GM04503 (cell line): ENCODE measurements around the gene SMCO2.
A peak's percentile ranks its signal among the peaks of the same experiment; 100 is the strongest.
"Not testable (repeated sequence)": the region's sequence is repeated elsewhere in the genome, so short reads cannot be mapped to it uniquely, and the experiment has no call there.

ENCODE experiments used
- DNase-seq: peaks from one replicate; pipeline ENCODE4 v3.0.0-alpha.2; 2012; ENCODE audit warnings: low read depth

The SMCO2 gene

DNA sequence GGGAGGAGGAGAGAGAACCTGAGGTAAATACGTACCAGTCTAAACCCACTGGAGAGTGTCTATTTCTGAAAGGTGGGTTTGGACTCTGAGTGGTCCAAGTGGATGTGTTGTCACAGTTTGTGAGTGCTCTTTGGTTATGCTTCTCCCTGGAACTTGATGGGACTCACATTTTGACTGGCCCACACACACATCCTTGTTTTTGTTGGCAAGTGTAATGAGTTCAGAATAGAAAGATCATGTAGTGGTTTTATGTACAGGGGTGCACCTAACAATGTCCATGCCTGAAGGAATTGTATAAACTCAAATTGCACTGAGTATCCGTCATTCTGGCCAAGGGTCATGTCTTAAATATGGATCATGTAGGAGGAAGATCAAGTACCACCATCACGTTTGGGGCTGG is 82.3 kb downstream of the SMCO2 start:
- no peak for DNase-seq

DNA sequence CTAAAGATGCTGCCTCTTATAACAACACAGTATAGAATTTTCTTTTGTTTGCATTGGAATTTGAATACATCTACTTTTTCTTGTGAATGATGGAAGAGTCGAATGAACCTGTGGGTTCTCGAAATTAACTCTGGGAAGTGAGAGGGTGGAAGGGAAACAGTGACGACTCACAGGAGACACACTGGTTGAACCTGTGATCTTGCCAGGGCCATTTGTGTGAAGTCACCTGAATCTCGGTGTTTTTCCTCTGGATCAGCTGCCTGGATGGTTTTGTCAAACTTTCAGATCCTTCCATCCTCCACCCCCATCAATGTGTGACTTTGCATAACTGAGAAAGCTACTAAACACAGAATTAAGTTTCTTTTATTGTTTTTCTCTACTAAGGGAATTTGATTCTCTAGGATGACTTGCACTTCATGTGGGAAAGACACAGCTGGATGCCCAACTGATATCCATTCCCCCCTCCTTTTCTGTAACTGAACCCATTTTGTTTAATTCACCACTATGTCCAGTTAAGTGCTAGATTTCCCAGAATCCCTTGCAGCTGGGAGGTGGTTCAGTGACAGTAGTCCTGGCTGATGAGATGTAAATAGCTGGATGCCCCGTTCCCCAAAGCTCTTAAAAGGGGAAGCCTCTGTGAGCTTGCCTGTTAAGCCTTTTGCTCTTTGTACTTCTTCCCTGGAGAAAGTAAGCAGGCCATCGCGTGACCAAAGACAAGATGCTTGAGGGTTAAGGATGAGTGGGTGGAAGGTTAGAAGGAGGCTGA is 83.8 kb downstream of the SMCO2 start:
- DNase-seq: no peak

DNA sequence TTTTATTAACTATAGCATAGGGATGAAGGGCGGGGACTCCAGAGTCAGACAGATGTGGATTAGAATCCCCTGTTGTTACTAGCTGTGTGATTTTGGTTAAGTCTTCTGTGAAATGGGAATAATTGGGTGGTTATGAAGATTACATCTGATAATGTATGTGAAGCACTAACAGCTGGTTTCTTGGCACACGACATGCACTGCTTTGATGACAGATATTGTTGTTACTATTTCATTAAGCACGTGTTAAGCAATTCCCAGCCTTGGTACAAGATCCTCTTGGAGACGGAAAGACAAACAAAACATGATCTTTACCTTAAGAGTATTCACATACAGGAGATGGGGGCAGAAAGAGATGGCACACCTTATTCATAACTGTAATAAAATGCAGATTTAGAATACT is 85.4 kb downstream of the SMCO2 start:
- no peak for DNase-seq

DNA sequence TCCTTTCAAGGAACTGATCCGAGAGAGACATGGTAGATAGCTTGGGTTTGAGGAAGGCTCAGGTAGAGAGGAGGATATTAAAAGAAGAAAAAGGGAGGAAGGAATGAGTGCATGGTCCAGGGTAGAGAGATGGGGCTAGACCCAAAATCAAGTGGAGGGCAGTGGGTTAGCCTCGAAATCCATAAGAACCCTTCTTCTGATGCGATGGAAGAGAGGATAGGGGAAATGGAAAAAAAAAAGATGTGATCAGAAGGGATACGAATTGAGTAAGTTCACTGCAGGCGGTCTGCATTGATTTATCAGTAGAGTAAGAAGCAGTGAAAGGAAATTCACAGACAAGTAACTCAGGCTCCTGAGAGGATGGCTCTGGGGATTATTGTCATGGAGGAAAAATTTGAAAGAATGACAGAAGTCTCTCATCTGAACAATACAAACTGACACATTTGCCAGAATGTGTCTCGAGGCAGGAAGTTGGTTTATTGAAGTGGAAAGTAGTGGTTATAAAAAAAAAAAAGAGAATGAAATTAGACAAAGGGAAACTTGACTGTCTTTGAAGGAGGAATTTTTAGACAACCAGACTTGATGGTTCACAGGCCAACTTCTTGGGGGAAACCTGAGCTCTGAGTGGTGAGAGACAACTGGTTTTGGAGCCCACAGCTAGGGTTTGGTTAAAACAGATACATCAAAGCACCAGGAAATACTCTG is 87.7 kb downstream of the SMCO2 start:
- no peak for DNase-seq

DNA sequence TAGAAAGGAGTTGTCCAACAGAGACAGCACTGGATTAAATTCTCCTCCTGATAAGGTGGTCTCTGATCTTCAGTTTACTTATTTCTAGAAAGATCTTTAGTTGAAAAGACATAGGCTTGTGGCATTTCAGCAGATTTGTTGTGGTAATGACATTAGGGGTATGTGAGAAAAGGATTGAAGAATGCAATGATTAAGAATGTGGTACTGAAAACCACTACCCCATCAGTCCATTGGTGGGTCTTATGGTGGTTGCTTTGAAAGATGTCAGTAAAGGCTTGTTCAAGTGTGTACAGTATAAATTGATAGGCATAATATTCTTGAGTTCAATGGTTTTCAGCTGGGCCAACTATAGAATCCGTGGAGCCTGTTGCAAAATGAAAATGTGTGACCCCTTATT is 88.2 kb downstream of the SMCO2 start:
- DNase-seq: no peak

DNA sequence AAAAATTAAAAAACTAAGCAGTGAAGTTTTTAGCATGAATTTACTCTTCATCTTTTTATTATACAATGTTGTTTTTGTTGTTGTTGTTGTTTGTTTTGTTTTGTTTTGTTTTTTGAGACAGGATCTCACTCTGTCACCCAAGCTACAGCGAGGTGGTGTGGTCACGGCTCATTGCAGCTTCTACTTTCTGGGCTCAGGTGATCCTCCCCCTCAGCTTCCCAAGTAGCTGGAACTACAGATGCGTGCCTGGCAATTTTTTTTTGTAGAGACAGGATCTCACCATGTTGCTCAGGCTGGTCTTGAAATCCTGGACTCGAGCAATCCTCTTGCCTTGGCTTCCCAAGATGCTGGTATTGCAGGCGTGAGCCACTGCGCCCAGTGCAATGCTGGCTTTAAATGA is 88.8 kb downstream of the SMCO2 start:
- no peak for DNase-seq

DNA sequence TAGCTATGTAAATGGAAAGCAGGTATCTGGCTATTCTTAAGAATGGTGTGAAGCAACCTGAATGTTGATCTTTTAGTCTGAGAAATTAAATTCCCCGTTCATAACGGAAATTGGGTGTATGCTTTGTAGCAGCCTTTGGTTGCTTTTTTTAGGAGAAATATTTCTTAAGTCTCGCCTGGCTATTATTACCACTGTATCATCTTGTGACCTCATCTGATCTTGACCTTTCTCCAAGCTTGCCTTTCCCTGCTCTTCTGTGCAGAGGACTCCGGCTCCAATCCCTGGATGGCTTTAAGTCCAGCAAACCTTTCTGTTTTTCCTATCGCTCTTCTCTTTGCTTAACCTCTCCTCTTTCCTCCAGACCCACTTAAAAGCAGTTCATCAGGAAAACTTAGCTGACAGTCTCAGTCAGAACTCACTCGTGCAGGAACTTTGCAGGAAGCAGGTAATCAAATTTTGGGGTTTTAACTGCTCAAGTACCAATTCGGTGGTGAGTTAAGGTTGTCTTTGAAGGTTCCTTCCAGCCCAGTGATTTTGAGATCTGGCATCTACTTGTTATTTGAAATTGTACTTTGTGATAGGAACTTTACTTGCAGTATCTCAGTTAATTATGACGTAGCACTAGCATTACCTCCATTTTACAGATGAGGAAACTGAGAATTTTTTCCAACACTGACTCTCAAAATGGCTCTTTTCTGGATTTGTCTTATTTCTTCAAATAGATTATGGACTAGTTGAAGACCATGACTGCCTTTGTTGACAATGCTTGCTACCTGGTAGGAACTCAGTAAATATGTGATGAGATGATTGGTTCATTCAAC is 91.5 kb downstream of the SMCO2 start:
- no peak for DNase-seq

DNA sequence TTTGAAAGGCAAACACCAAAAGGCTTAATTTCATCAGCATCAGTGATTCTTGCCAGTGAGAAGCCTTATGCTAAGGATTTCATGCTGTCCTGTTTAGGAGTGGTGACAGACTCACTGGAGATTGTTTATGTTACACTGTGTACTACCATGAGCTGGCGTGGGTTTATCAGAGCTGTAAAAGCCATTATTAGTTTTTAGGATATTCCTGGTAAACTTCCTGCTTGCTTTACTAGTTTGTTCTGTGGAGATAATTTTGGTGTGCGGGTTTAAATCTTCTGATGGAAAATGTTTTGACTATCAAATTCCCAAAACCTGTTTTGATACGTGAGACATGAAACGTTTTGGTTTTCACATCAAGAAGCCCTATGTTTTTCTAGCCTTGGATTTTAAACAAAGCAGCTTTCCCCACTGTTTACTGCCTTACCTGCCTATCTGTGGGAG is 92.7 kb downstream of the SMCO2 start:
- no peak for DNase-seq

DNA sequence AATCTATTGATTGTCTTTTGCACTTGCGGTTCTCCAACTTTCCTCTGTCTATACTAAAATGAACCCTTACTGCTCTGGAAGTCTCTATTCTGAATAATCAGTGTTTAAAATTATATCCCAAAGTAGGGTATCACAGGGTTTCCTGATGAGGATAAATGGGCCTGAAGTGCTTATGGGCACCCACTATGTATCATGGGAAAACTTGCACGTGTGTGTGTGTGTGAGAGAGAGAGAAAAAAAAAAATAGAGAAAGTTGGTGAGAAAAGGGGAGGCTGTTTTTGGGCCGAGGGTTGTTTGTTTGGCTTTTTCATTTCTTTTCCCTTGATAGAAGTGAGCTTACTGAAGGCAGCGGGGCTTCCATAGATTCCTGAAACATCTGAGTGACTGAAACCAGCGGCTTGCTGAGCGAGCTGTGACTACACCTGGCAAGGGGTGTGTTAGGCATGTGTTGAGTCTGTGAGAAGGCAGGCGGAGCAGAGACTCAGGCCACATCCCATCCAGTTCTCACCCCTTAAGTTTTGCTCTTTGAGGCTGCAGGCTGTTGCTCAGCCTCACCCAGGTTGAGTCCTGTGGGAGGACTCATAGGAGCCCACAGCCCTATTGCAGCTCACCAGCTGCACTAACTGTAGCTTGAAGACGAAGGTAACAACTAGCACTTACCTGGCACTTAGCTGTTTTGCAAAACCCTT is 94.6 kb downstream of the SMCO2 start:
- no peak for DNase-seq

DNA sequence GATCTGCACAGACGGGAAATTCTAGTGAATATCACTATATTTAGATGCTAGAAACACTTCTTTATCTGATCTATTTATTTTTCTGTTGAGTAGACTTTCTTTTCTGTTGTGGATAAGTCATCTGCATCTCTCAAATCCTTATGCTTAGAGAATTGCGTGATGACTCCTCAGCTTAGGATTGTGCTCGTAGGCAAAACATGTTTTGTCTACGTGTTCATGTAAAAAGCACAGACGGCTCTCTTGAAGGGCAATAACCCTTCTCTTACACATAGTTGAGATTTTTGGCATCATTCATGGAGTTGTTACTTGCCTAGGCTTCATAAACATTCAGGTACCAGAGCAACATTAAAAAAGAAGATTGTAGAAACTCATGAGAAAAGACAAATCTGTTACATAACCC is 96.1 kb downstream of the SMCO2 start:
- peak; percentile 94 for DNase-seq

DNA sequence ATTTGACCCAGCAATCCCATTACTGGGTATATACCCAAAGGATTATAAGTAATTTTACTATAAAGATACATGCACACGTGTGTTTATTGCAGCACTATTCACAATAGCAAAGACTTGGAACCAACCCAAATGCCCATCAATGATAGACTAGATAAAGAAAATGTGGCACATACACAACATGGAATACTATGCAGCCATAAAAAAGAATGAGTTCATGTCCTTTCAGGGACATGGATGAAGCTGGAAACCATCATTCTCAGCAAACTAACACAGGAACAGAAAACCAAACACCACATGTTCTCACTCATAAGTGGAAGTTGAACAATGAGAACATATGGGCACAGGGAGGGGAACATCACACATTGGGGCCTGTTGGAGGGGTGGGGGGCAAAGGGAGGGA is 98.3 kb downstream of the SMCO2 start:
- not testable (repeated sequence) for DNase-seq

DNA sequence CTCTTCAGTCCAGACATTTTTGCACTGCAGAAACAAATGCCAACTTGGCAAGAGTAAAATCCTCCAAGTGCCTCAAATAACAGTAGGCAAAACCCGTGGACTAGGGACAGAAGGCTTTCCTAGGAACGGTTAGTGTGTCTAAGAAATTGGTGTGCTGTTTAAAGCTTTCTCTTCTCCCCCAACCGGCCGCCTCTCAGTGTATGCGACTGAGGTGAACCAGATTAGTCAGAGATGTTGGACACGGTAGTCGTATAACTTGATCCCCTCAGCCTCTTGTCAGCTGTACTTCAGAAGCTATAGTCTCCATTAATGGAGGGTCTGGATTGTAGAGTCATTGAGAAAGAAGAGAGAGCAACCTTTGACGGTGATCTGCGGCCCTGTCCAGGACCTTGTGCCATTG is 99.1 kb downstream of the SMCO2 start:
- no peak for DNase-seq

DNA sequence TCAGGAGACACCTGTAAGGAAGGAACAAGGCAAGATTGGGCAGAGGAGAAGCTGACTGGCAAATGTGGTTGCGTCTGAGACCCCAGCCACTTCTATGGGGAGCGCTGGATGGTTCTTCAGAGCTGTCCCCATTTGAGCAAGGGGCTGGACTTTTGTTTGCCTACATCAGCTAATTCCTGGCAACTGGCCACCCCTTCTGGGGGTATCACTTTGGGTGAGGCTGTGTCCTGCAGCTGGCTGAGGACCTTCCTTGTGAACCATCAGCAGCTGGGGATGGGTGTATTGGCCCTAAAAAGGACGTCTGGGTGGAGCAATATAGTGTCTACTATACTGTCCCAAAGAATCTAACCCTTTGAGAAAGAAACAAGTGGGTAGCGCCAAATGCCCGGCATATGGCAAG is 101.1 kb downstream of the SMCO2 start:
- no peak for DNase-seq

DNA sequence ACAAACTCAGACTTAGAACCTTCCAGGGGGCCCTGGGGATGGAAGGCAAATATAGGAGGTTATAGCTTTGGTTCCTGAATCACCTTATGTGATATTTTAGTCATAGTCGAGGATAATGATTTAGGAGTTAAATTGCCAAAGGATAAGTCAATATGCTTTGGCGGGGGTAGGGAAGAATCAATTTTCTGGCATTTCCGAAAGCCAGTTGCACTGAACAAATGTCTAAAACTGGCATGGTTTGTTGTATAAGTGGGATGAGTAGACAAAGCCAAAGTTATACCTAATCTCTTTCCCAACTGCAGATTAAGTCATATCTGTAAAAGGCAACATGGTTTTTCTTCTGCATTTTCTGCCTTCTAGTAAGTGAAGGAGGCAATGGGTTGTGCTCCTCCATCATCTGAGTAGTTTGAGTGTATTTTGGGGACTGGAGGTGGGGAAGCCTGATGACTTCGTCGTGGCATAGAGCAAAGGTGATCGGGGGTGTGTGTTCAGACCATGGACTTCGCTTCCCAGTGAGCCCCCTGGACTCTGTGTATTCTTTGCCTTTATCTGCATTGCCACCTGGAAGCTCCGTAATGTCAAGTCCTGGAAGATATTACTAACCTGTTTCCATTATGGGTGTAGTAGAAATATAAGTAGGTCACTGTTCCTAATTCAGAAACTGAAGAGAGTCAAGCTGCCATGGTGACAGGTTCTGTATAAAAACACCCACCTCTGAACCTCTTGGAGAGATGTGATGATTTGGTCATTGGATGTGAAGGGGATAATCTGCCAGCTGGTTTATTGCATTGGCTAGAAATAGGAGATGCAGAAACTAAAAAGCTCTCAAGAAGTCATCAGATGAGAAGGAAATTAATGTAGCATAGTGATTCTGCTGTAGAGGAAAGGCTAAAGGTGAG is 102.0 kb downstream of the SMCO2 start:
- no peak for DNase-seq

DNA sequence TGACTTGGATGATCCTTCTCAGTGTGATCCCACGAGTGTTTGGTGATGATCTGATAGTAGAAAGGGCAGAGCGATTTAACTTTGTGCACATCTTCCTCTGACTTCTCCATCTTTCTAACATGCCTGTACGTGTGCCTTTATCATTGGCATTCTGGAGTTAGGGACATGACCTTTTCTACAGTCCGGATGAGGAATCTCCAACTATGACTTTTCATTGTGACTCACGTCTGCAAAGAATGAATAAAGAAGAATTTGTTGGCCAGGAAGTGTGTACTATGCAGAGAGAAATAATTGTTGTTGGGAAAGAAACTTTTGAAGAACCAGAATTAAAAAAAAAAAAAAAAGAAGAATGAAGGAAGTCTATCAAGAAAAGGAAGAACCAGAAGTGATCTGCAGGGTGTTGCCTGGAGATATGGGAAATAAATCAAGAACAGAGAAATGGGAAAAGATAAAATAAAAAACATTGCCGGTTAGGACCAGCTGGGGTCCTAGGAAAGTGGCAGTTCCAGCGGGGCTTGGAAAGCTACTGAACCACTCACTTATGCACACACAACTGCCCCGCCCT is 102.8 kb downstream of the SMCO2 start:
- DNase-seq: peak; percentile 89

DNA sequence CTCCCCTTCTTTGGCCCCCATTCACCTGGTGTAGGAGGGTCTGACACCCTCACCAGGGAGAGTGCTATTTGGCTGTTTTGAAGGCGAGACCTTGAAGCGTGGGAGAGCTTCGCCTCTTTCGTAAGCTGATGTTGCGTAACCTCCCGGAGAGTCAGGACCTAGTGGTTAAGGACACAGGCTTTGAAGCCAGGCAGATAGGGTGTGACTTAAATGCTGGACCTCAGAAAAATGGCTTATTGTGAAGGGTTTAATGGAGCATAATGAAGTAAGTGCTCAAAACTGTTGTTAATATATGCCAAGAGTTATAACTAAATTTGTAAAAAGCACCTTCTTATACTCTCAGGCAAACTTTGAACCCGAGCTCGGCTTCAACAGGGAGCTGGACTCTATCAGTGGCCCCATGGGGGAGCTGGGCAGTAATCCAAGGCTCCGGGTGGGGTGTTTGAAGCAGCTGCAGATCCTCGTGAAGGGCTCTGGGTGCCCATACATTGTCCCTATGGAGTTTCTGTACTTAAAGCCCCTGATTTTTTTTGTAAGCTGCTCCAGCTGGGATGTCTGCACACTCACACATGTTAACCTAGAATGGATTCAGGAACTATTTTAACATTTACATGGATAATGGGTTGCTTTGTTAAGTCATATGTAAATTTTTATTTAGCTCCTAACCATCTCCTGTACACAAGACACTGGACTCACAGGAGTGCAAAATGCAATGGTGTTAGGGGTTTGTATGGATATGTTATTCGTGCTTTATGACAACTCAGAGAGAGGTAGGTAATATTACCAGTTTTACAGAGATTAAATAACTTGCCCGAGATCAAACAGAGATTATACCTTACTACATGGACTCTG is 103.5 kb downstream of the SMCO2 start:
- DNase-seq: peak; percentile 93

DNA sequence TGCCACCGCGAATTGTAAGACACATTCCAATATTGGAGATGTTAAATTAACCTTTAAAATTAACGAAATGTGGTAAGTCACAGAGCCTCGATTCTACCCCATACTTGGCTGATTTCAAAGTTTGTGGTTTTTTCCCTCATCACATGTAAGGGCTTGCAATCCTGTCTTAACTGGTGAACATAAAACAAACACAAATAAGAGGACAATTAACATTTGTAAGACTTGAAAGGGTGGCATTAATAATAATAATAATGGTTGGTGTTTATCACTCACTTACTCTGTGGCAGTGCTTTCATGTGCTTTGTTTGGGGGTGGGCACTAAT is 104.1 kb downstream of the SMCO2 start:
- DNase-seq: no peak

DNA sequence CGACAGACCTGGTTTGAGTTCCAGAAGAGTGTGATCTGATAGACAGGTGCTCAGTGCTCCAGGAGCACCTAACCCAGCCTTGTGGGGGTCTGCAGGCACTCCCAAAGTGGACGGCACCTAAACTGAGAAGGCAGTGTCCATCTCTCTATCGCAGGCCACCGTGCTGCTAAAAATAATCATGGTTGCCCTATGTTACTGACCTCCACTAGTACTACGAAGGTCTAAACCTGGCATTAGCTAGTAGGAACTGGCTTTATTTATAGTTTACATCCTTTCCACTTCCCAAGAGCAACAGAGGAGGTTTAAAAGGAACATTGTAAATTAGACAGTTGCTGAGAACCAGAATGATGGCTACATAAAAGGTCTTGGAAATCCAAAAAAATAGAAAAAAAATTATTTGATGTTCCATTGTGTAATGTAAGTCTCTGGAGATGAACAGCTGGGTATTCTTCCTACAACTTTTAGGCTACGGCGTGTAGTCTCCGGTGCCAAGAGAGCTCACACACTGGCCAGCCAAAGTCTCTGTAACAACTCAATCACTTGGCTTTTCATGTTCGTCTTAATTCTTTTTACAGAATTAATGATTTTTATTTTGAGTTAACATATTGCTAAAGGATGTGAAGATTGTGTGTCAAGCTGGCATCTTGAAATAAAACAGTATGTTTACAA is 104.8 kb downstream of the SMCO2 start:
- no peak for DNase-seq
